Measurements from ENCODE around the gene TACR2.

GRCh38 chr10:69412232-69412790, 4.4 kb downstream of the TACR2 start:
- TF ChIP-seq EZH2 (IDR thresholded peaks at IDR 0.05; ENCODE audit: borderline replicate concordance, low read depth, low read length, severe bottlenecking) (no peak), POLR2A (IDR thresholded peaks at IDR 0.05; ENCODE audit: low read depth, low read length) (no peak), CTCF (IDR thresholded peaks at IDR 0.05; ENCODE audit: extremely low read depth in 1 of 2, insufficient read depth in 1 of 2, low read depth in 1 of 2, low read length in 2 of 2) (no peak)

All from endothelial cell of umbilical vein (primary cell).